ENCODE results near the gene UBAC1.
"Not testable (repeated sequence)": the region's sequence is repeated elsewhere in the genome, so short reads cannot be mapped to it uniquely, and the experiment has no call there.

- TF ChIP-seq PATZ1 (CRISPR knock-in tag; IDR thresholded peaks at IDR 0.05; ENCODE audit: borderline replicate concordance); ISL1 (CRISPR knock-in tag; IDR thresholded peaks at IDR 0.05): not testable (repeated sequence)
Observed at GRCh38 chr9:135951310-135951709, 9.9 kb downstream of the UBAC1 start.

Data from SK-N-SH treated with all-trans-retinoic acid at 6 μM for 48 hours (cell line).